Lower lobe of right lung (tissue), 2 donors: ENCODE results near the gene EPHA4. TPM values are rescaled to one million over a fixed set of nuclear protein-coding genes. Genes with fewer than 3 reads are reported as not detected.

Source experiments
- ATAC-seq, 2 donors: fragments of 200-7000 bp; cut with Tn5 transposase; one replicate each; pipeline ENCODE4 v1.9.1; 2020 to 2022; ENCODE audit warnings: mild to moderate bottlenecking in 2 of 2, moderate library complexity in 2 of 2
- DNase-seq: peaks from one replicate; pipeline ENCODE4 v3.0.0-alpha.2; 2020
- H3K27ac ChIP-seq: fragments of 200-600 bp; one replicate; pipeline ENCODE4 v1.8.0; 2022
- H3K27me3 ChIP-seq: fragments of 200-600 bp; one replicate; pipeline ENCODE4 v1.8.0; 2022; ENCODE audit warnings: low read depth
- H3K36me3 ChIP-seq: fragments of 200-600 bp; one replicate; pipeline ENCODE4 v1.8.0; 2022; ENCODE audit warnings: mild to moderate bottlenecking
- H3K4me1 ChIP-seq: fragments of 200-600 bp; one replicate; pipeline ENCODE4 v1.8.0; 2022
- H3K4me3 ChIP-seq: fragments of 200-600 bp; one replicate; pipeline ENCODE4 v1.8.0; 2022; ENCODE audit warnings: mild to moderate bottlenecking
- H3K9me3 ChIP-seq: fragments of 200-600 bp; one replicate; pipeline ENCODE4 v1.8.0; 2022
- intact Hi-C: fragments of 100-400 bp; cut with DNase I; formaldehyde crosslinking; loops from one replicate; pipeline ENCODE4 v1.11.0; 2022
- total RNA-seq: library from RNA; stranded (reverse); fragmentation: NEBNext Ultra II Directional; extraction: Animal tissue kit (Norgen Biotek cat#: 25700); gene quantifications from one replicate; pipeline ENCODE4 v1.2.1, GENCODE V29; 2021
- TF ChIP-seq, protein P1 (sequence below): fragments of 200-600 bp; IDR thresholded peaks from one replicate; pipeline ENCODE4 v1.8.0; 2022; ENCODE audit warnings: antibody characterized with exemption, mild to moderate bottlenecking
- donor health status: DM: no; HTN: yes; CAD: no; lungs with severe emphysema.

Gene EPHA4
- total RNA-seq, 1 donor from 2014 or later: 13.8 TPM

GRCh38 chr2:221554769-221555493, 17.2 kb downstream of the EPHA4 start:
- Histone ChIP-seq H3K27ac (no peak overlapping the region), H3K36me3 (no peaks in the 10 kb centered on the region), H3K27me3 (no peaks in the 10 kb centered on the region), H3K4me1 (peaks cover 8% of the 10 kb centered on the region), H3K9me3 (no peaks in the 10 kb centered on the region), H3K4me3 (no peak overlapping the region)
- ATAC-seq (no peak), DNase-seq (no peak)
- TF ChIP-seq, protein P1, sequence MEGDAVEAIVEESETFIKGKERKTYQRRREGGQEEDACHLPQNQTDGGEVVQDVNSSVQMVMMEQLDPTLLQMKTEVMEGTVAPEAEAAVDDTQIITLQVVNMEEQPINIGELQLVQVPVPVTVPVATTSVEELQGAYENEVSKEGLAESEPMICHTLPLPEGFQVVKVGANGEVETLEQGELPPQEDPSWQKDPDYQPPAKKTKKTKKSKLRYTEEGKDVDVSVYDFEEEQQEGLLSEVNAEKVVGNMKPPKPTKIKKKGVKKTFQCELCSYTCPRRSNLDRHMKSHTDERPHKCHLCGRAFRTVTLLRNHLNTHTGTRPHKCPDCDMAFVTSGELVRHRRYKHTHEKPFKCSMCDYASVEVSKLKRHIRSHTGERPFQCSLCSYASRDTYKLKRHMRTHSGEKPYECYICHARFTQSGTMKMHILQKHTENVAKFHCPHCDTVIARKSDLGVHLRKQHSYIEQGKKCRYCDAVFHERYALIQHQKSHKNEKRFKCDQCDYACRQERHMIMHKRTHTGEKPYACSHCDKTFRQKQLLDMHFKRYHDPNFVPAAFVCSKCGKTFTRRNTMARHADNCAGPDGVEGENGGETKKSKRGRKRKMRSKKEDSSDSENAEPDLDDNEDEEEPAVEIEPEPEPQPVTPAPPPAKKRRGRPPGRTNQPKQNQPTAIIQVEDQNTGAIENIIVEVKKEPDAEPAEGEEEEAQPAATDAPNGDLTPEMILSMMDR: no peak
- intact Hi-C loops: no loop called here

DNA sequence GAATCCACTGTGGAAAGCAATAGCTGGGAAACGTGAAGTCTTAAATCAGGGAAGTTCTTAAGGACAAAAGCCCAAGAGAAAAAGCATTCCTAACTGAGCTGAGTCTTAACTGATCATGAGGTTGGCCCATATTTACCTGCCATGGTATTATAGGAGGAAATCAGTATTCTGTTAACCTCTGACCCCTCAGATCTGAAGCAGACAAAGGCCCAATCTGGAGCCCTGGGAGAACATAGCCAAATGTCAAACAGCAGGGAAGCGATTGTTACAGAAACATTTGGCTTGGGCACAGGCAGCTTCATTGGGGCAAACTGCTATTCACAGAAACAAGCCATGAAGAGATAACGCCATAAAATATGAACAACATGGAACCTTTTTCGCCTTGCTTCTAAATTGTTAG, 18.8 kb downstream of the EPHA4 start:
- H3K4me1 ChIP-seq: peaks cover 8% of the 10 kb centered on the region
- intact Hi-C loops: no loop called here
- DNase-seq: no peak
- no peak for ATAC-seq
- H3K27ac ChIP-seq: no peak overlapping the region
- no peaks in the 10 kb centered on the region for H3K36me3 ChIP-seq
- no peak overlapping the region for H3K4me3 ChIP-seq
- H3K27me3 ChIP-seq: no peaks in the 10 kb centered on the region
- TF ChIP-seq, protein P1: no peak
- no peaks in the 10 kb centered on the region for H3K9me3 ChIP-seq

DNA sequence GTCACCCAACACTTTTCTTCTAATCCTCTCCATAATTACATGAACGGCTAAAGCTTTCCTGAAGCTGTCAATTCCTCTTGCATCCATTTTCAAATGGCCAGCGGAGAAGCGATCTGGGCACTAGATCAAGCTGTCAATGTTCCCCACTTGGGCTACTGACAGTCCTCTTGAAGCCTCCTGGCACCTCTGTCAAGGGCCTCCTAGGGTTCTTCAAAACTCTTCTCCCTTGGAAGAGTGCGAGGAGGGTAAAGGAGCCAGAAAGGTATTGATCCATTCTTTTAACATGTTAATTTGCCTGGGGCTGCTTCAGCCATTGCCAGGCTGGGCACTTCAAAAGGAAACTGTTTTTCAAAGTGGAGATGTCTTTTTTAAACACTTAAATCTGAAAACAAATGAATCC, 19.8 kb downstream of the EPHA4 start:
- no peak overlapping the region for H3K27ac ChIP-seq
- H3K4me1 ChIP-seq: peaks cover 8% of the 10 kb centered on the region
- H3K4me3 ChIP-seq: no peak overlapping the region
- DNase-seq: no peak
- no peaks in the 10 kb centered on the region for H3K9me3 ChIP-seq
- no peak for ATAC-seq
- H3K36me3 ChIP-seq: no peaks in the 10 kb centered on the region
- no peaks in the 10 kb centered on the region for H3K27me3 ChIP-seq
- TF ChIP-seq, protein P1: no peak
- intact Hi-C loops: no loop called here

GRCh38 chr2:221551864-221552263, 20.2 kb downstream of the EPHA4 start:
- H3K27me3 ChIP-seq: no peaks in the 10 kb centered on the region
- no peaks in the 10 kb centered on the region for H3K36me3 ChIP-seq
- H3K27ac ChIP-seq: no peak overlapping the region
- H3K4me3 ChIP-seq: no peak overlapping the region
- no peak for DNase-seq
- no peaks in the 10 kb centered on the region for H3K9me3 ChIP-seq
- TF ChIP-seq, protein P1: no peak
- no peak for ATAC-seq
- intact Hi-C loops: no loop called here
- H3K4me1 ChIP-seq: peaks cover 8% of the 10 kb centered on the region

- Histone ChIP-seq H3K27me3 (no peaks in the 10 kb centered on the region), H3K27ac (no peak overlapping the region), H3K4me3 (no peak overlapping the region), H3K36me3 (no peaks in the 10 kb centered on the region), H3K4me1 (no peaks in the 10 kb centered on the region), H3K9me3 (no peaks in the 10 kb centered on the region)
- intact Hi-C loops: no loop called here
- TF ChIP-seq, protein P1: no peak
- ATAC-seq (no peak), DNase-seq (no peak)
These were observed 23.0 kb downstream of the EPHA4 start for GRCh38 chr2:221549143-221549542.
